HG03066 (cell line): Measurements from ENCODE around the gene HDAC9.
"Not testable (repeated sequence)": the region's sequence is repeated elsewhere in the genome, so short reads cannot be mapped to it uniquely, and the experiment has no call there.

Experiments used
- ATAC-seq: cut with Tn5 transposase; IDR thresholded peaks from one replicate; pipeline ENCODE4 v1.9.1; 2021; ENCODE audit warnings: low read depth; ENCODE audit not compliant: unreplicated experiment

HDAC9 gene

GRCh38 chr7:18993933-18994668 is 498.6 kb downstream of the HDAC9 start:
- ATAC-seq = no peak

GRCh38 chr7:18995270-18995671 is 499.7 kb downstream of the HDAC9 start:
- ATAC-seq = no peak

GRCh38 chr7:18995811-18996426 is 500.4 kb downstream of the HDAC9 start:
- no peak for ATAC-seq

GRCh38 chr7:18996583-18996982 is 501.0 kb downstream of the HDAC9 start:
- no peak for ATAC-seq

GRCh38 chr7:18997477-18998150 is 502.1 kb downstream of the HDAC9 start:
- ATAC-seq = no peak

GRCh38 chr7:19000410-19000809 is 504.9 kb downstream of the HDAC9 start:
- ATAC-seq = no peak

- ATAC-seq = no peak
Measured at GRCh38 chr7:19001854-19002253, 506.3 kb downstream of the HDAC9 start.

GRCh38 chr7:19009241-19009935 is 513.8 kb downstream of the HDAC9 start:
- ATAC-seq = no peak

GRCh38 chr7:19009936-19010280 is 514.4 kb downstream of the HDAC9 start:
- ATAC-seq = no peak

- no peak for ATAC-seq
Measured at GRCh38 chr7:19011212-19011611, 515.7 kb downstream of the HDAC9 start.

GRCh38 chr7:19015098-19015497 is 519.5 kb downstream of the HDAC9 start:
- no peak for ATAC-seq

GRCh38 chr7:19016140-19016539 is 520.6 kb downstream of the HDAC9 start:
- no peak for ATAC-seq

GRCh38 chr7:19017374-19017773 is 521.8 kb downstream of the HDAC9 start:
- ATAC-seq = no peak

- ATAC-seq = no peak
Measured at GRCh38 chr7:19020062-19020461, 524.5 kb downstream of the HDAC9 start.

- no peak for ATAC-seq
Measured at GRCh38 chr7:19020711-19021110, 525.2 kb downstream of the HDAC9 start.

GRCh38 chr7:19023477-19023876 is 527.9 kb downstream of the HDAC9 start:
- no peak for ATAC-seq

GRCh38 chr7:19024261-19024660 is 528.7 kb downstream of the HDAC9 start:
- no peak for ATAC-seq

GRCh38 chr7:19026888-19027287 is 531.3 kb downstream of the HDAC9 start:
- no peak for ATAC-seq

GRCh38 chr7:19030281-19030680 is 534.7 kb downstream of the HDAC9 start:
- no peak for ATAC-seq

- ATAC-seq = not testable (repeated sequence)
Measured at GRCh38 chr7:19032942-19033341, 537.4 kb downstream of the HDAC9 start.

- peak; percentile 87 for ATAC-seq
Measured at GRCh38 chr7:19051767-19052375, 556.3 kb downstream of the HDAC9 start.
